Femur (tissue), 1 donor: ENCODE measurements around the gene PERCC1.
"Not testable (repeated sequence)": the region's sequence is repeated elsewhere in the genome, so short reads cannot be mapped to it uniquely, and the experiment has no call there.

Experiments used
- DNase-seq: peaks from one replicate; pipeline ENCODE4 v3.0.0-alpha.2; 2017

Gene PERCC1

GRCh38 chr16:1470481-1471251 lies 39.8 kb downstream of the PERCC1 start:
- no peak for DNase-seq

GRCh38 chr16:1471569-1472194 lies 40.8 kb downstream of the PERCC1 start:
- DNase-seq = no peak

- no peak for DNase-seq
Observed at GRCh38 chr16:1472974-1473373, 42.1 kb downstream of the PERCC1 start.

- no peak for DNase-seq
Observed at GRCh38 chr16:1474082-1474795, 43.4 kb downstream of the PERCC1 start.

- peak; percentile 93 for DNase-seq
Observed at GRCh38 chr16:1474796-1475551, 44.1 kb downstream of the PERCC1 start, which contains the start of gene CLCN7. Gene CLCN7, minus strand, starts transcription at chr16:1475028. Its CDS starts 54 bp downstream, at chr16:1474974.

GRCh38 chr16:1475552-1476114 lies 44.8 kb downstream of the PERCC1 start:
- DNase-seq = no peak

- no peak for DNase-seq
Observed at GRCh38 chr16:1477033-1477432, 46.2 kb downstream of the PERCC1 start.

- DNase-seq = not testable (repeated sequence)
Observed at GRCh38 chr16:1478937-1479336, 48.1 kb downstream of the PERCC1 start.

- no peak for DNase-seq
Observed at GRCh38 chr16:1481906-1482835, 51.3 kb downstream of the PERCC1 start.
